Uterus (tissue), 2 donors: ENCODE results near the gene LPXN.

Experiments used
- POLR2A ChIP-seq, 2 donors: fragments of 450-650 bp; IDR thresholded peaks; one replicate each; pipeline ENCODE4 v1.6.1; 2016; ENCODE audit warnings: antibody characterized with exemption in 2 of 2, mild to moderate bottlenecking in 1 of 2, moderate library complexity in 1 of 2
- TF ChIP-seq, protein P1 (sequence below), 4 experiments: fragments of 200-600 bp in 2 of 4; fragments of 450-650 bp in 2 of 4; sonication (generic) in 2 of 4; IDR thresholded peaks; one replicate each; pipeline ENCODE4 v1.5.1; 2016 to 2019; ENCODE audit warnings: antibody characterized with exemption in 4 of 4, mild to moderate bottlenecking in 2 of 4, moderate library complexity in 1 of 4

GRCh38 chr11:58490827-58491226, 84.8 kb downstream of the LPXN start:
- TF ChIP-seq, protein P1, sequence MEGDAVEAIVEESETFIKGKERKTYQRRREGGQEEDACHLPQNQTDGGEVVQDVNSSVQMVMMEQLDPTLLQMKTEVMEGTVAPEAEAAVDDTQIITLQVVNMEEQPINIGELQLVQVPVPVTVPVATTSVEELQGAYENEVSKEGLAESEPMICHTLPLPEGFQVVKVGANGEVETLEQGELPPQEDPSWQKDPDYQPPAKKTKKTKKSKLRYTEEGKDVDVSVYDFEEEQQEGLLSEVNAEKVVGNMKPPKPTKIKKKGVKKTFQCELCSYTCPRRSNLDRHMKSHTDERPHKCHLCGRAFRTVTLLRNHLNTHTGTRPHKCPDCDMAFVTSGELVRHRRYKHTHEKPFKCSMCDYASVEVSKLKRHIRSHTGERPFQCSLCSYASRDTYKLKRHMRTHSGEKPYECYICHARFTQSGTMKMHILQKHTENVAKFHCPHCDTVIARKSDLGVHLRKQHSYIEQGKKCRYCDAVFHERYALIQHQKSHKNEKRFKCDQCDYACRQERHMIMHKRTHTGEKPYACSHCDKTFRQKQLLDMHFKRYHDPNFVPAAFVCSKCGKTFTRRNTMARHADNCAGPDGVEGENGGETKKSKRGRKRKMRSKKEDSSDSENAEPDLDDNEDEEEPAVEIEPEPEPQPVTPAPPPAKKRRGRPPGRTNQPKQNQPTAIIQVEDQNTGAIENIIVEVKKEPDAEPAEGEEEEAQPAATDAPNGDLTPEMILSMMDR (IDR thresholded peaks at IDR 0.05): no peak
- TF ChIP-seq POLR2A (IDR thresholded peaks at IDR 0.05): no peak
